HG03095 (cell line): ENCODE results near the gene ZIC4.

Source experiments
- ATAC-seq: cut with Tn5 transposase; IDR thresholded peaks from one replicate; pipeline ENCODE4 v1.9.1; 2021; ENCODE audit warnings: moderate library complexity; ENCODE audit not compliant: unreplicated experiment

The ZIC4 gene

DNA sequence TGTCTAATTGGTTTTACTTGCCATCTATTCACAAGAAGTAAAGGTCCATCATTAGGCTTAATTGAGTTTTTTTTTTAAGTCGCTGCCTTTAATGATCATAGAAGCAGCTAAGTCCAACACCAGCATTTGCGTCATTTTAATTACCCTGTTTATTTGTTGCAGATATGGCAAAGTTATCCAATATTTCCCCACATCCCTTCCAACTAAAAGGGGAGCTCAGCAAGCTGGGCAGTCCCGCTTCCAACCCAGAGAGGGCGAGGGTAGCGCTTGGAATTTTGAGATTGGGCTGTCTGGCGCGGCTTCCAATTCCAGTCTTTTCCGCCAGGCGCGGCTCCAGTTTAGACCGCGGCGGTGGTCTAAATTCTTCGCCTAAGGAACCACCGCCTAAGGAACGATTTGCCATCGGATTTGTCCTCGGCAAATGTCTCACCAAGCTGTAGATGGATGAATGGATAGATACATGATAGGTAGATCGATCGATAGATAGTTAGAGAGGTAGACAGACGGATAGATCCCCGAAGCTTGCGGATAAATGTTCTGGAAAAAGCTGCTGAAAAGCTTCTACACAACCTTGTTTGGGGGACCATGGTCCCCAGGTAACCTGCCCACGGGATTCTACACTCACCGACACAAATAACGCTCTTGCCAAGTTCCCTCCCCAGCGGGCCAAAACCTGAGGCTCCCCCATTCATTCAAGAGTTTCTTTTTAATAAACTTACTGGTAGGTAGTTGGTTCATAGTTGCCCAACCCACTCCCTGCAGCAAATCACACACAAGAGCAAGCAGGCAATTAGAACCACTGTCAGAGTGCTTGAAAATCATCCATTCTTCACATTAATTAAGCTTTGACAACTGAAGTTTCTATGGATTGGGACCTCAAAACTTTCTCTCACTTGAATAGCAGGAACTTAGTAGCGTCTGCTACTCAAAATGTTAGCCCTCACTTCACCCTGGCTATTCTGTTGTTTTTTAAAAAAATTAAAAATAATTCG, 49.1 kb downstream of the ZIC4 start:
- no peak for ATAC-seq

DNA sequence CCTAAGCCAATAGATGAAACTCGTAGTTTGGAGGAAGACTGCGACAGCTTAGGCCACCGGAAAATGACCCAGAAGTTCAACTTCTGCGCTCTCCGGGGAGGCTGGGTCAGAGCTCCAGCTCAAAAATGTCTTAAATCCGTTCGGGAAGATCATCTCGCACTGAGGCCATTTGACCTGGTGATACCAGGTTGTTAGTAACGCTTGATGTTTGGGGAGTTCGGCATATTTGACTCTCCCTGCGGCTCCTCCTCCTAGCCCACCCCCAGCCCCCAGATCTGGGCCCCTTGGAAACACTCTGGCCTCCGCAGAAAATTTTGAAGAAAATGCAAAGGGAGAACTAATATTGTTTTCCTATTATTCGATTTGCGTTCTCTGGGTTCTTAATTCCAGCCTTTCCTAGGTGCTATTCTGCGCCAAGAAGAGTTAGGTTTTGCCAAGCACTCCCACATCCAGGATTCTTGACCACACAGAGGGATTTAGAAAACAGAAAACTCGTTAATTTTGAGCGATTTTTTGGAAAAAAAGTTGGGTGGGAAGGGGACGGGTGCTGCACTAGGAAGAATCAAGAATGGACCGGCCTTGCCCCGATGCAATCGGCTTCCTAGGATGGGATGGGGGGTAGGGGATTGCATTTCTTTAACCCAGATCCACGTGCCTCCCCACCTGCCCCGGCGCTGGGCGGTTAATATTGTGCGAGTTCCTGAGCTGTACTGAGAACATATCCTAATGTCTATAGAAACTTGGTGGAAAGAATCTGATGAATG, 50.0 kb downstream of the ZIC4 start:
- ATAC-seq, result no peak

- ATAC-seq, result no peak
Measured at GRCh38 chr3:147355753-147356090, 50.6 kb downstream of the ZIC4 start.

- no peak for ATAC-seq
Measured at GRCh38 chr3:147355084-147355752, 51.1 kb downstream of the ZIC4 start.

- no peak for ATAC-seq
Measured at GRCh38 chr3:147354623-147355022, 51.7 kb downstream of the ZIC4 start.

GRCh38 chr3:147351301-147351700, 55.0 kb downstream of the ZIC4 start:
- no peak for ATAC-seq

DNA sequence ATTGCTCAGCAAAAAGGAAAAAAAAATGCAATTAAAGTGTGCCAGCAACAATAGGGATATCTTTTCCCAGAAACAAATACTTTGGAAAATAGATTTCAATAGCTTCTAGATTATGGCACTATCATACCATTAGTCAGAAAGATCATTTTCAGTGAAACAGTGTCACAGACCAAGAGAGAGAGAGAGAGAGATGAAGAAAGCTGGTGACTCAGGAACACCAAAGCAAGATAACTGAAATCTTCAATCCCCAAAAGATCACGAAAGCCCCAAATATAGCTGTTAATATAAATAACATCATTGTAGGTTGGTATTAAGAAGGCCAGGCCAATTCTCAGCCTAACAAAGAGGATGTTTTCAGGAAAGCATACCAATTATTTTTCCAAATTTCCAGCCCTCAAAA, 57.4 kb downstream of the ZIC4 start:
- ATAC-seq, result no peak

- no peak for ATAC-seq
Measured at GRCh38 chr3:147343926-147344325, 62.4 kb downstream of the ZIC4 start.

DNA sequence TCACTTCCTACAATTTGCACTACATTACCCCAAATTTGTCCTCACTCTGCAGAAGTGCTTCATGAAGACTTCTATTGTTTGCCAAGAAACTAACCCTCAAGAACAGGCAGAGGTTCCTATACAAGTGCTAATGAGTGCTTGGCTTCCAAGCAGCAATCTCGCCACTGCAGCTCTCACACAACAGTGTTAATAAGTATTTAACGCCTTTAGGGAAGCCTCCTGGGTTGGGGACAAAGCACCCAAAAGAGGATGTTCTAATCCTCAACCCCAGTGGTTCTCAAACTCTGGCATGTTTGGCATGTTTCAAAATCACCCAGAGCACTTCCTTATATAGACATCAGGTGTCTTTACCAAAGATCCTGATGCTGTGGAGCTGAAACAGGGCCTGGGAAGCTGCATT, 64.6 kb downstream of the ZIC4 start:
- ATAC-seq, result no peak

- no peak for ATAC-seq
Measured at GRCh38 chr3:147336543-147337278, 69.6 kb downstream of the ZIC4 start.
